Germinal center (tissue), 1 donor: ENCODE results near the gene KRTAP5-10.
"Not testable (repeated sequence)": the region's sequence is repeated elsewhere in the genome, so short reads cannot be mapped to it uniquely, and the experiment has no call there.

ENCODE experiments used
- DNase-seq: peaks from one replicate; pipeline ENCODE4 v3.0.0; 2012; ENCODE audit warnings: mixed read lengths, low spot score

KRTAP5-10 gene

GRCh38 chr11:71565263-71565662 is at the start of gene KRTAP5-10:
TSS of gene KRTAP5-10 (plus strand) at chr11:71565563. CDS start at chr11:71565588, 25 bp downstream.
- no peak for DNase-seq

DNA sequence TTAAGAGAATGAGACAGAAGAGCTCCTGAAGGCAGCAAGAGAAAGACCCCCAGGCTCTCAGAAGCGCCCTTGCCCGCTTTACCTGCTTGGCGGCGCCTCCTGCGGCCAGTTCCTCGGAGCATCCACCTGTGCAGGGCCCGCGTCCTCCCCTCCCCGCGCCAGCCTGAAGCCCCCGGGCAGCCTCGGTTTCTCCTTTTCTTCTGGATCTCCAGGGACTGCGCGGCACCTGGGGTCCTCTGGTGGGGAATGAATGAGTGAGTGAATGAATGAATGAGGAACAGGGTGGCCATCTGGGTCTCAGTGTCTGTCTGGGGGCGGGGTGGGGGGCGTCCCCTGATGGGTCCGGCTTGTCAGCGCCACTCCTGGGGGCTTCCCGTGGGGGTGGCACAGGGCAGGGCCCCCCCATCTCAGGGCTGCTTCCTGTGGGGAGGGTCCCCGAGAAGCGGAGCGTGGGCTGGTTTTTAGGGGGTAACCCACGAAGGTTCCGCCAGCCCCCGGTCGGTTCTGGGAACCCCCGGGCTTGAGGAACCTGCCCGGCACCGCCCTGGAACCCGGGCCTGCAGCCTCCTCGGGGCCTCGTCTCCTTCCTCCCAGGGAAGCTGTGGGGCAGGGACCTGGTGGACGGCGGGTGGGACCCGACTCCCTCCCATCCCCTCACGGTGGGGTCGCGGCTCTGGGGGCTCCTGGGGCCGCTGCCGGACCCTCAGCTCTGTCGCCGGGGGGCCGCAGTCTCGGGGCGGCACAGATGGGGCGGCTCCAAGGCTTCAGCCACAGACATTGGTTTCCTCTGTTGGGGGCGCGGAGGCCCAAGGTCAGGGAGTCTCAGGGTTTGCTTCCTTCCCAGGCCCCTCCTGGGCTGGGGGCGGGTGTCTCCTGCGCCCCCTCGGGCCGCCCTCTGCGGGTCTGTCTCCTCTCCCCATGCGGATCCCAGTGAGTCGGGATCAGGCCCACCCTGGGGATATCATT is 46.6 kb upstream of the KRTAP5-10 start:
- DNase-seq, result no peak

DNA sequence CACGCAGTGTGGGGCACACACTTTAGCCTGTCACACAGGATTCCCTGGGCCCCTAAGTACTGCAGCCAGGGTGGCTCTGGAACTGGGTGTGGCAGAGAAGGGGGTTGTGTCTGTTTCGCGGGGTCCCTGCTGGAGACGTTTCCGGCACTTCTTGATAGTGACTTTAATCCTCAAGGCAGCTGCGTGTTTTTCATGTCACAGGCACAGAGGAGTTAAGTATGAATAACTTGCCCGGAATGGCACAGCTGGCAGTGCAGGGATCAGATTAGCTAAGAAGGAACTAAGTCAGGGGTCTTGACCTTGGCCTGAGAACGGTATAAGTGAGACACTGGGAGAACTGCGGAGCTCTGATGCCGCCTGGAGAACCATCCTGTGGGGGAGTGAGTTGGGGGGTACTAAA is 45.8 kb upstream of the KRTAP5-10 start:
- DNase-seq, result no peak

DNA sequence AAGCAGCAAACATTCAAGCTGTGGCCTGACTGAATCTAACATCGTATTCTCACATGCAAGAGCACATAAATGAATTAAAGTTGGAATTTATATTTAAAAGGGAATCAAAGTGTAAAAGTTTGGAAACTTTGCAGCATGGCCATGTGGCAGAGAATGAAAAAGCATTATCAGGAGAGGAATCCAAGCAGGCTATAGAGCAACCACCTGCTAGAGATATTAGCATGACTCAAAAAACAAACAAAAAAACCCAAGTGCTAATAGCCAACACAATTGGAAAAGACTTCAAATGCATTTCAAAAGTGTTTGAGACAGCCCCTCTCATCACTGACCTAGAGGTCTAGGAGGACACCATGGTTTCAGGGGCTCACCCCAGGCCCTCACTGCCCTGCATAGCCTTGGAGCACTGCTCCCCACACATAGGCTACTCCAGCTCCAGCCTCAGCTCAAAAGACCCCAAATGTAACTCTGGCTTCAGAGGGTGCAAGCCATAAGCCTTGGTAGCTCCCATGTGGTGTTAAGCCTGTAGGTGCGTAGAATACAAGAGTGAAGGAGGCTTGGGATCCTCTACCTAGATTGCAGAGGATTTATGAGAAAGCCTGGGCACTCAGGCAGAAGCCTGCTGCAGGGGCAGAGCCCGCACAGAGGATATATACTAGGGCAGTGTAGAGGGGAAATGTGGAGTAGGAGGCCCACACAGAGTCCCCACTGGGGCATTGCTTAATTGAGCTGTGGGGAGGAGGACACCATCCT is 40.0 kb upstream of the KRTAP5-10 start:
- DNase-seq, result no peak

DNA sequence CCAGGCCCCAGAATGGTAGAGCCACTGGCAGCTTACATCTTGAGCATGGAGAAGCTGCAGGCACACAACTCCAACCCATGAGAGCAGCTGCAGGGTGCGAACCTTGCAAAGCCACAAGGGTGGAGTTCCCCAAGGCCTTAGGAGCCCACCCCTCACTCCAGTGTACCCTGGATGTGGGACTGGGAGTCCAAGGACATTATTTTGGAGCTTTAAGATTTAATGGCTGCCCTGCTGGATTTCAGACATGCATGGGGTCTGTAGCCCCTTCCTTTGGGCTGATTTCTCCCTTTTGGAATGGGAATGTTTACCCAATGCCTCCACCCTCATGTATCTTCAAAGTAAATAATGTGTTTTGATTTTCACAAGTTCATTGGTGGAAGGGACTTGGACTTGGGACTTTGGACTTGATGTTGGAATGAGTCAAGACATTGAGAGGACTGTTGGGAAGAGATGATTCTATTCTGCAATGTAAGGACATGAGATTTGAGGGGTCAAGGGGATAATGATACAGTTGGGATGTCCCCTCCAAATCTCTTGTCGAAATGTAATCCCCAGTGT is 39.3 kb upstream of the KRTAP5-10 start:
- DNase-seq, result no peak

DNA sequence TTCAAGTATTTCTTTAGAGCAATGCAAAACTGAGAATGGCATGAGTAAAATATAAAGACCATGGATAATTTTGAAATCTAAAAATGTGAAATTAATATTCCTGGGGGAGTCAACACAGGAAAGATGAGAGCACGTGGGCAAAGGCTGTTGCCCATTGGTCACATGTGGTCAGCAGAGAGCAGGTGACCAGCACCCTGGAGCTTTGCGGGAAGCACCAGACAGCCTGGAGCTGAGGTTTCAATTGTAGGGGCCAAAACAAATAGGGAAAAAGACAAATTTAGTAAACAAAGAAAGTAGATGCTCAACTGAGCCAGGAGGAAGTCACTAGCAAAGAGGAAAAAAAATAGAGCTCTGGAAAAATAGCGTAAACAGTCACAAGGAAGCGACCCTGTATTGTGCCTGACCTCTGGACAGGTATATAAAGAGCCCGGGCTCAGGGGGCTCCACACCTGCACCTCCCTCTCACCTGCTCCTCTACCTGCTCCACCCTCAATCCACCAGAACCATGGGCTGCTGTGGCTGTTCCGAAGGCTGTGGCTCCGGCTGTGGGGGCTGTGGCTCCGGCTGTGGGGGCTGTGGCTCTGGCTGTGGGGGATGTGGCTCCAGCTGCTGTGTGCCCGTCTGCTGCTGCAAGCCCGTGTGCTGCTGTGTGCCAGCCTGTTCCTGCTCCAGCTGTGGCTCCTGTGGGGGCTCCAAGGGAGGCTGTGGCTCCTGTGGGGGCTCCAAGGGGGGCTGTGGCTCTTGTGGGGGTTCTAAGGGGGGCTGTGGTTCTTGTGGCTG is 38.4 kb upstream of the KRTAP5-10 start, which contains the start of gene KRTAP5-7:
Gene KRTAP5-7, plus strand, starts transcription at position 472 of the 780 bp plus-strand sequence. Its CDS starts 34 bp downstream, at position 506.
- DNase-seq, result not testable (repeated sequence)

DNA sequence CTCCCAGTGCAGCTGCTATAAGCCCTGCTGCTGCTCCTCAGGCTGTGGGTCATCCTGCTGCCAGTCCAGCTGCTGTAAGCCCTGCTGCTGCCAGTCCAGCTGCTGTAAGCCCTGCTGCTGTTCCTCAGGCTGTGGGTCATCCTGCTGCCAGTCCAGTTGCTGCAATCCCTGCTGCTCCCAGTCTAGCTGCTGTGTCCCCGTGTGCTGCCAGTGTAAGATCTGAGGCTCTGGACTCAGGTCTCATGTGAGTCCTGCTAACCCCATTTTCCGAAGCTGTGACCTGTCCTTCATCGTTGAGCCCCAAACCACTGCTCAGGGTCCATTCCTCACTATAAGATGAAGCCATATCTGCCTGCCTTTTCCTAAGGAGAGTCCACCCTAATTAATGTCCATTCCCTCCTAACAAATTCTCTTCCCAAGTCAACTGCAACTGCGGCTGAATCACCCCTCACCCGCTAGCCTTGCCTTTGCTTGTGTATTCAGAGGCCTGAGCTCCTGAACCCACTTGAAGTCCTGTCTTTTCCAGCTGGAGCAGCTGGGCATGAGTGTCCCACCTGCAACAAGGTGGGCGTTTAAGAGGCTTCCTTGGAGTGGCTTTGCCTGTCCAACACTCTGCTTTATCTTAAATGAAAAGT is 37.7 kb upstream of the KRTAP5-10 start:
- DNase-seq, result no peak

DNA sequence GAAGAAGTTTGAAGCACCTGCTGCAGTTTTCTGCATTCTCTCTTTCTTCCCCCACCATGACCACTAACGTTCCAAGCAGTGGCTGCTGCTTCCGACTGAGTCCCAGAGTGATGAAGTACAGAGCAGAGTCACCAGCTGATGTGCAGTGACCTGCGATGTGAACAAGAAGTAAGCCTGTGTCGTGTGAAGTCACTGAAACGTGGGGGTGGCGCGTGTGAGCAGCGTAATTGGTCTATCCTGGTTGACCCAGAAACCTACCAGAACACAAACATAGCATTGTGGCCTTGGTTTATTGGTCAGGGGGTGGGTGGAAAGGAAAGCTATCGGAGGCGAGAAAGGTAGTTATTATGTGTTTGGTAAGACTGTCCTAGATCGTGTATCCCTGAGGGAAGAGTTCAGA is 34.8 kb upstream of the KRTAP5-10 start:
- no peak for DNase-seq

- no peak for DNase-seq
Measured at GRCh38 chr11:71532036-71532610, 33.2 kb upstream of the KRTAP5-10 start.

DNA sequence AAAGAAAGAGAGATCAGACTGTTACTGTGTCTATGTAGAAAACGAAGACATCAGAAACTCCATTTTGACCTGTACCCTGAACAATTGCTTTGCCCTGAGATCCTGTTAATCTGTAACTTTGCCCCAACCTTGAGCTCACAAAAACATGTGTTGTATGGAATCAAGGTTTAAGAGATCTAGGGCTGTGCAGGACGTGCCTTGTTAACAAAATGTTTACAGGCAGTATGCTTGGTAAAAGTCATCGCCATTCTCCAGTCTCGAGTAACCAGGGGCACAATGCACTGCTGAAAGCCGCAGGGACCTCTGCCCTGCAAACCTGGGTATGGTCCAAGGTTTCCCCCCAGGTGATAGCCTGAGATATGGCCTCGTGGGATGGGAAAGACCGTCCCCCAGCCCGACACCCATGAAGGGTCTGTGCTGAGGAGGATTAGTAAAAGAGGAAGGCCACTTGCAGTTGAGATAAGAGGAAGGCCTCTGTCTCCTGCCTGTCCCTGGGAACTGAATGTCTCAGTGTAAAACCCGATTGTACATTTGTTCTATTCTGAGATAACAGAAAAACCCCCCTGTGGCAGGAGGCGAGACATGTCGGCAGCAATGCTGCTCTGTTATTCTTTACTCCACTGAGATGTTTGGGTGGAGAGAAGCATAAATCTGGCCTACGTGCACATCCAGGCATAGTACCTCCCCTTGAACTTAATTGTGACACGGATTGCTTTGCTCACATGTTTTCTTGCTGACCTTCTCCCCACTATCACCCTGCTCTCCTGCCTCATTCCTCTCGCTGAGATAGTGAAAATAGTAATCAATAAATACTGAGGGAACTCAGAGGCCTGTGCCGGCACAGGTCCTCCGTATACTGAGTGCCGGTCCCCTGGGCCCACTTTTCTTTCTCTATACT is 30.4 kb upstream of the KRTAP5-10 start:
- DNase-seq, result not testable (repeated sequence)

DNA sequence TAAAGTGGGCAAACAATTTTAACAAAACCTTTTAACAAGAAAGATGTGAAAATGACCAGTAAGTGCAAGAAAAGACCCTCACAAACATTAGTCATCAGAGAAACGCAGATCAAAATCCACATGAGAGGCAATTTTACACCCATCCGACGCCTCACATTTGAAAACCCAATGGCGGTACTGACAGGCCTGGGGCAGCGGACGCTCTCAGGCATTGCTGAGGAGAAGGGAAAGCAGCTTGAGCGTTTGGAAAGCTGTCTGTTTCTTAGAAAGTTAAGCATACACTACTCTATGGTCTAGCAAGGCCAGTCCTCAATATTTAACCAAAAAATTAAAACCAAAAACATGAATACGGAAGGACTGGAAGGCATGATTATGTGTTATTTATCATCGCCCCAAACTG is 29.5 kb upstream of the KRTAP5-10 start:
- DNase-seq, result no peak

DNA sequence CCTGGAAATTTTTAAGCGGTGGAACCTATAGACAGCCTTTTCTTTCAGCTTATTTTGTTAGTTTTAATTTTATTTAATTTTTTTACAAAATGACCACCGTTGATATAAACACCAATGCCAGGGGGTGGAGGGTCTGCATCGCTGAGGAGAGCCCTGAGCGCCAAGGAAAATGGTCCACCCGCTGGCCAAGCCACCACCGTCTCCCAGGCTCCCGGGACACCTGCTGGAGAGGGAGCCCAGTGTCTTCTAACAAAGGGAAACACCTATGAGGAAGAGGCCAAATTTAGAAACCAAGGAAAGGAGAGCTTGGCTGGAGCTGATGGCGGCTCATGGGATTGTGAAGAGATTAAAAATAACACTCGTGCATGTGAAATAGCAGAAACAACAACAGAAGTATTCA is 27.8 kb upstream of the KRTAP5-10 start:
- DNase-seq, result no peak

DNA sequence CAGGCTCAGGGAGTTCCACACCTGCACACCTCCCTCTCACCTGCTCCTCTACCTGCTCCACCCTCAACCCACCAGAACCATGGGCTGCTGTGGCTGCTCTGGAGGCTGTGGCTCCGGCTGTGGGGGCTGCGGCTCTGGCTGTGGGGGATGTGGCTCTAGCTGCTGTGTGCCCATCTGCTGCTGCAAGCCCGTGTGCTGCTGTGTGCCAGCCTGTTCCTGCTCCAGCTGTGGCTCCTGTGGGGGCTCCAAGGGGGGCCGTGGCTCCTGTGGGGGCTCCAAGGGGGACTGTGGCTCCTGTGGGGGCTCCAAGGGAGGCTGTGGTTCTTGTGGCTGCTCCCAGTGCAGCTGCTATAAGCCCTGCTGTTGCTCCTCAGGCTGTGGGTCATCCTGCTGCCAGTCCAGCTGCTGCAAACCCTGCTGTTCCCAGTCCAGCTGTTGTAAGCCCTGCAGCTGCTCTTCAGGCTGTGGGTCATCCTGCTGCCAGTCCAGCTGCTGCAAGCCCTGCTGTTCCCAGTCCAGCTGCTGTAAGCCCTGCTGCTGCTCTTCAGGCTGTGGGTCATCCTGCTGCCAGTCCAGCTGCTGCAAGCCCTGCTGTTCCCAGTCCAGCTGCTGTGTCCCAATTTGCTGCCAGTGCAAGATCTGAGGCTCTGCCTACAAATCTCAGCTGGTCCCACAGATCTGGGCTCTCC is 27.2 kb upstream of the KRTAP5-10 start, which contains the start of gene KRTAP5-8:
Gene KRTAP5-8, plus strand, starts transcription at position 49 of the 689 bp plus-strand sequence. Its CDS starts 31 bp downstream, at position 80.
- not testable (repeated sequence) for DNase-seq

GRCh38 chr11:71538666-71538990 is 26.7 kb upstream of the KRTAP5-10 start:
- DNase-seq, result no peak

DNA sequence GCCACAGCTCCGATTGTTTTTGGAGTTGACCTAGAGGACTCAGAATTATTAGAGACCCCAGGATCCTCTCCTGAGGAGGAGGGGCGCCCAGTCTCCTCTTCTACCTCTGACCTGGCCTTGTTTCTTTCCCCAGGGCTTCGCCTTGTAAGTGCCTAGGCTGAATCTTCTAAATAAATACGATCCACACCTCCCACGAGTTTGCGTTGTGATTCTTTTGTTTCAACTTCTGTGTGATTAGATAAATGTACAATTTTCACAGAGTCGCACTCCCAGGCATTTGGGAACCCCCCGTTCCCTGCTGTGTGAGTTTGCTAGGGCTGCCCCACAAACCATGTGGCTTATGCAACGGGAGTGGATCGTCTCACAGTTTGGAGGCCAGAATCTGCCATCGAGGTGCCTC is 26.3 kb upstream of the KRTAP5-10 start:
- no peak for DNase-seq

- DNase-seq, result not testable (repeated sequence)
Measured at GRCh38 chr11:71539971-71540370, 25.4 kb upstream of the KRTAP5-10 start.

- not testable (repeated sequence) for DNase-seq
Measured at GRCh38 chr11:71540521-71541304, 24.6 kb upstream of the KRTAP5-10 start.

GRCh38 chr11:71542382-71542781 is 23.0 kb upstream of the KRTAP5-10 start:
- no peak for DNase-seq
